HCT116 (cell line): ENCODE measurements around the gene TMEM203. TPM values are rescaled to one million over a fixed set of nuclear protein-coding genes. Genes with fewer than 3 reads are reported as not detected.

Source experiments
- ATAC-seq: fragments of 200-7000 bp; cut with Tn5 transposase; 2 replicates; pipeline ENCODE4 v1.9.1; 2020; ENCODE audit warnings: mild to moderate bottlenecking, moderate library complexity
- BruUV-seq: library from RNA; stranded (reverse); fragments of 400-500 nt; replicated peaks from 2 replicates; lab custom pipeline; 2021; lab: Mats Ljungman, UMichigan
- CTCF ChIA-PET: fragments of 300-600 bp; sonication (Branson Sonifier 250); formaldehyde crosslinking; loops from one replicate; lab custom pipeline; 2021; ENCODE audit warnings: antibody characterized with exemption; lab: Charles Lee
- POLR2A ChIA-PET: fragments of 300-600, 350-600 bp; sonication (Branson Sonifier 250); formaldehyde crosslinking; loops from one replicate; lab custom pipeline; 2021; ENCODE audit warnings: antibody characterized with exemption; lab: Charles Lee
- RAD21 ChIA-PET, 2 experiments: fragments of 300-600 bp; sonication (Branson Sonifier 250); formaldehyde crosslinking; loops; one replicate each; lab custom pipeline; 2023; ENCODE audit warnings: low total read pairs in 2 of 2; ENCODE audit not compliant: uncharacterized antibody in 2 of 2, unreplicated experiment in 2 of 2, low non-redundant PET in 1 of 2; lab: Charles Lee
- DNase-seq: peaks from one replicate; pipeline ENCODE4 v3.0.0-alpha.2; 2010; ENCODE audit warnings: low read depth, low spot score
- H2AFZ ChIP-seq: fragments of 200-600 bp; shearing (Covaris generic), sonication (generic); 2 replicates; pipeline ENCODE4 v1.6.1; 2017; ENCODE audit warnings: low read depth, mixed run types, mixed read lengths, antibody characterized with exemption, low read length; ENCODE audit not compliant: poor library complexity, severe bottlenecking
- H3K27ac ChIP-seq: 2 replicates; pipeline ENCODE4 v1.5.1; 2012; ENCODE audit warnings: low read depth, low read length
- H3K27me3 ChIP-seq: fragments of 200-600 bp; sonication (generic); 2 replicates; pipeline ENCODE4 v1.6.1; 2016; ENCODE audit warnings: mixed run types, low read length, mixed read lengths; ENCODE audit not compliant: insufficient read depth
- H3K36me3 ChIP-seq, 2 experiments: fragments of 200-500 bp in 1 of 2; fragments of 200-600 bp in 1 of 2; sonication (Bioruptor generic) in 1 of 2; sonication (generic) in 1 of 2; 2 replicates each; pipeline versions ENCODE4 v1.5.1 to v1.6.1; 2014 to 2016; ENCODE audit warnings: low read length in 2 of 2, inconsistent platforms in 1 of 2, mixed read lengths in 1 of 2, mixed run types in 1 of 2; ENCODE audit not compliant: insufficient read depth in 2 of 2, control insufficient read depth in 1 of 2
- H3K4me1 ChIP-seq, 2 experiments: fragments of 200-600 bp in 1 of 2; sonication (generic) in 1 of 2; 2 replicates each; pipeline versions ENCODE4 v1.5.1 to v1.6.1; 2012 to 2017; ENCODE audit warnings: low read length in 2 of 2, inconsistent platforms in 1 of 2, mild to moderate bottlenecking in 1 of 2, mixed read lengths in 1 of 2, mixed run types in 1 of 2, moderate library complexity in 1 of 2; ENCODE audit not compliant: insufficient read depth in 2 of 2, control insufficient read depth in 1 of 2
- H3K4me2 ChIP-seq: fragments of 200-600 bp; sonication (generic); 2 replicates; pipeline ENCODE4 v1.6.1; 2017; ENCODE audit warnings: mixed run types, low read length, mixed read lengths
- H3K4me3 ChIP-seq, 2 experiments: fragments of 200-600 bp in 1 of 2; sonication (generic) in 1 of 2; replicated peaks in 1 of 2; 2 replicates each; pipeline ENCODE4 v1.5.1; 2011 to 2016; ENCODE audit warnings: low read length in 2 of 2, control low read depth in 1 of 2, low read depth in 1 of 2, mild to moderate bottlenecking in 1 of 2, mixed read lengths in 1 of 2, mixed run types in 1 of 2
- H3K79me2 ChIP-seq: fragments of 200-600 bp; sonication (generic); 2 replicates; pipeline ENCODE4 v1.6.1; 2017; ENCODE audit warnings: mild to moderate bottlenecking, mixed run types, low read length, moderate library complexity, mixed read lengths; ENCODE audit not compliant: insufficient read depth
- H3K9ac ChIP-seq: fragments of 200-600 bp; sonication (generic); 2 replicates; pipeline ENCODE4 v1.6.1; 2016; ENCODE audit warnings: low read length, mixed read lengths
- H3K9me2 ChIP-seq: fragments of 200-600 bp; sonication (generic), shearing (Covaris generic); 2 replicates; pipeline ENCODE4 v1.6.1; 2017; ENCODE audit warnings: mixed run types, mild to moderate bottlenecking, moderate library complexity; ENCODE audit not compliant: insufficient read depth
- H3K9me3 ChIP-seq, 2 experiments: fragments of 200-500 bp in 1 of 2; fragments of 200-600 bp in 1 of 2; sonication (Bioruptor generic) in 1 of 2; sonication (generic) in 1 of 2; 2 replicates each; pipeline ENCODE4 v1.6.1; 2014 to 2017; ENCODE audit warnings: low read length in 2 of 2, mixed read lengths in 2 of 2, inconsistent platforms in 1 of 2, low read depth in 1 of 2, mild to moderate bottlenecking in 1 of 2, mixed run types in 1 of 2, moderate library complexity in 1 of 2; ENCODE audit not compliant: control insufficient read depth in 1 of 2, insufficient read depth in 1 of 2
- H4K20me1 ChIP-seq: fragments of 200-600 bp; sonication (generic), shearing (Covaris generic); 2 replicates; pipeline ENCODE4 v1.6.1; 2017; ENCODE audit warnings: mixed run types, mild to moderate bottlenecking, moderate library complexity; ENCODE audit not compliant: insufficient read depth
- CBX3 ChIP-seq: IDR thresholded peaks from 2 replicates; pipeline ENCODE4 v1.6.1; 2012; ENCODE audit warnings: low read depth
- EGR1 ChIP-seq: IDR thresholded peaks from 2 replicates; pipeline ENCODE4 v1.6.1; 2012; ENCODE audit warnings: low read depth
- EZH2phosphoT487 ChIP-seq: fragments of 200-600 bp; IDR thresholded peaks from 2 replicates; pipeline ENCODE4 v1.6.1; 2018; ENCODE audit warnings: antibody characterized with exemption, borderline replicate concordance
- FOSL1 ChIP-seq: IDR thresholded peaks from 2 replicates; pipeline ENCODE4 v1.6.1; 2012; ENCODE audit warnings: low read depth
- POLR2A ChIP-seq: IDR thresholded peaks from 2 replicates; pipeline ENCODE4 v1.7.0; 2011; ENCODE audit warnings: borderline replicate concordance; ENCODE audit not compliant: insufficient read depth, insufficient read length; ENCODE audit errors: extremely low read depth
- POLR2AphosphoS5 ChIP-seq: IDR thresholded peaks from 2 replicates; pipeline ENCODE4 v1.6.1; 2011; ENCODE audit warnings: mild to moderate bottlenecking, low read depth, low read length, moderate library complexity
- SRF ChIP-seq: IDR thresholded peaks from 2 replicates; pipeline ENCODE4 v1.6.1; 2012; ENCODE audit warnings: low read depth
- TCF7L2 ChIP-seq: IDR thresholded peaks from 2 replicates; pipeline ENCODE4 v1.7.0; 2011; ENCODE audit warnings: borderline replicate concordance, inconsistent platforms; ENCODE audit not compliant: insufficient read depth, insufficient read length; ENCODE audit errors: extremely low read depth
- ZFX ChIP-seq: fragments of 450-650 bp; IDR thresholded peaks from 2 replicates; pipeline ENCODE4 v1.6.1; 2017
- ZNF274 ChIP-seq: fragments of 200-500 bp; sonication (Bioruptor generic); IDR thresholded peaks from 2 replicates; pipeline ENCODE4 v1.6.1; 2014; ENCODE audit warnings: mild to moderate bottlenecking, low read depth, low read length, inconsistent platforms
- intact Hi-C: fragments of 100-400 bp; cut with micrococcal nuclease; formaldehyde crosslinking; loops from 2 replicates; pipeline ENCODE4 v1.10.0; 2022
- total RNA-seq: library from RNA; stranded (reverse); gene quantifications from one replicate; pipeline ENCODE4 v1.2.1, GENCODE V29; 2021; ENCODE audit not compliant: unreplicated experiment
- TF ChIP-seq, protein P1 (sequence below), 3 experiments: fragments of 200-600 bp in 1 of 3; sonication (generic) in 1 of 3; IDR thresholded peaks in 2 of 3; conservative IDR thresholded peaks in 1 of 3; 2 replicates each; pipeline ENCODE4 v1.5.1; 2012 to 2017; ENCODE audit warnings: low read depth in 2 of 3, low read length in 2 of 3, antibody characterized with exemption in 1 of 3, borderline replicate concordance in 1 of 3, control low read depth in 1 of 3, mild to moderate bottlenecking in 1 of 3, mixed read lengths in 1 of 3, mixed run types in 1 of 3, moderate library complexity in 1 of 3; ENCODE audit not compliant: insufficient read depth in 1 of 3
- TF ChIP-seq, protein P2 (sequence below): IDR thresholded peaks from 2 replicates; pipeline ENCODE4 v1.6.1; 2012; ENCODE audit warnings: low read depth
- TF ChIP-seq, protein P3 (sequence below): IDR thresholded peaks from 2 replicates; pipeline ENCODE4 v1.6.1; 2012

The TMEM203 gene
- total RNA-seq, 1 experiment from 2014 or later, result 45.0 TPM

DNA sequence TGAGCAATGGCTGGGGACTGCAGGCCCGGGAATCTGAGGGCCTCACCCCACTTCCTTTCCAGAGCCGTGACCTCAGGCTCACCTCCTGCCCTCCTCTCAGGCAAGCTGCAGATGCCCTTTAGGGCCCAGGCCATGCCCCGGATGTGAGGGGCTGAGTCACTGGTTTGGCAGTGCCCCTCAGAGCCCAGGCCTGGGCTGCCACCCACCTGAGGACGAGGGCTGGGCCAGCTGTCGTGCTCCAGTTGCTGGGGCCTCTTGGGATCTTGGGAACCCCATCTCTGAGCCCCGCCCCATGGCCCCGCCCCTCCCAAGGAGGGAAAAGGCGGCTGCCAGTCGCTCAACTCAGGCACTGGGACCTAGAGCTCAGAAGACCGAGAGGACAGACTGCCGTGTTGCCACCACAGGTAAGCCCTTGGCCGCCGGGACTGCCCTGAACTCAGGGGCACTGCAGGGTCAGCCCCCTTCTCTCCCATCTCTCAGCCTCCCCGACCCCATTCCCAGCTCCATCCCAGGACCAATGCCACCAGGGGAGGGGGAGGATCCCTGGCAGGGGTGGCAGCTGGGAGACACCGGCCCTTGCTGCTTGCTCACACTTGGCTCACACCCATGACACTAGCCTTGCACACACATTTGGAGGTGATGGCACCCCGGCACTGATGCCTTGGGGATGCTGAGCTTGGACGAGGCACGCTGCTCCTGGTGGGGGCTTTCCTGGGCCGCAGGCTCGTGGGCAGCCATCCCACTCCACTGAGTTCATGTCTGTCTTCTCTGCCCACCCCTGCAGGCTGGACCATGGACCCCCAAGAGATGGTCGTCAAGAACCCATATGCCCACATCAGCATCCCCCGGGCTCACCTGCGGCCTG lies 19.6 kb upstream of the TMEM203 start, which contains the start of gene CYSRT1:
TSS of gene CYSRT1 (plus strand) at position 345 of the 865 bp plus-strand sequence. CDS start at position 793, 448 bp downstream.
- Histone ChIP-seq H3K36me3 (no peaks in the 10 kb centered on the region), H2AFZ (no peak within 1 kb of the TSS), H3K4me2 (peak within 1 kb of the TSS; percentile 99), H3K9me3 (no peaks in the 10 kb centered on the region), H3K27ac (peak within 1 kb of the TSS; percentile 88), H4K20me1 (no peaks in the 10 kb centered on the region), H3K4me3 (peak within 1 kb of the TSS; percentile 82 to 99), H3K4me1 (peaks cover 44 to 71% of the 10 kb centered on the region in 2 experiments), H3K9me2 (no peaks in the 10 kb centered on the region), H3K79me2 (no peaks in the 10 kb centered on the region), H3K27me3 (no peaks in the 10 kb centered on the region), H3K9ac (peak within 1 kb of the TSS; percentile 97)
- DNase-seq (no peak), ATAC-seq (no peak)
- POLR2A ChIA-PET, result interaction anchor here (0.6 to 1.4 kb wide), 4 partner anchors 8 to 62 kb away, joined by 3 to 6 read pairs (median 4); a partner anchor contains a TSS
- BruUV-seq, result TSS peak; percentile 53
- RAD21 ChIA-PET, result interaction anchor here in 1 of 2 experiments (0.6 kb wide), 1 partner anchor 94 kb away, joined by 3 read pairs; no protein-coding TSS in a partner anchor
- intact Hi-C loops, result loop anchor here (5.0 to 10.0 kb wide), 3 partner anchors 38 to 440 kb away; partner anchors contain the start of genes ANAPC2, NPDC1 and SSNA1
- TF ChIP-seq, protein P1, sequence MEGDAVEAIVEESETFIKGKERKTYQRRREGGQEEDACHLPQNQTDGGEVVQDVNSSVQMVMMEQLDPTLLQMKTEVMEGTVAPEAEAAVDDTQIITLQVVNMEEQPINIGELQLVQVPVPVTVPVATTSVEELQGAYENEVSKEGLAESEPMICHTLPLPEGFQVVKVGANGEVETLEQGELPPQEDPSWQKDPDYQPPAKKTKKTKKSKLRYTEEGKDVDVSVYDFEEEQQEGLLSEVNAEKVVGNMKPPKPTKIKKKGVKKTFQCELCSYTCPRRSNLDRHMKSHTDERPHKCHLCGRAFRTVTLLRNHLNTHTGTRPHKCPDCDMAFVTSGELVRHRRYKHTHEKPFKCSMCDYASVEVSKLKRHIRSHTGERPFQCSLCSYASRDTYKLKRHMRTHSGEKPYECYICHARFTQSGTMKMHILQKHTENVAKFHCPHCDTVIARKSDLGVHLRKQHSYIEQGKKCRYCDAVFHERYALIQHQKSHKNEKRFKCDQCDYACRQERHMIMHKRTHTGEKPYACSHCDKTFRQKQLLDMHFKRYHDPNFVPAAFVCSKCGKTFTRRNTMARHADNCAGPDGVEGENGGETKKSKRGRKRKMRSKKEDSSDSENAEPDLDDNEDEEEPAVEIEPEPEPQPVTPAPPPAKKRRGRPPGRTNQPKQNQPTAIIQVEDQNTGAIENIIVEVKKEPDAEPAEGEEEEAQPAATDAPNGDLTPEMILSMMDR (IDR thresholded peaks at IDR 0.05 in 2 of 3, conservative IDR thresholded peaks at IDR 0.05 in 1 of 3; ENCODE audit: borderline replicate concordance in 1 of 3, insufficient read depth in 1 of 3, low read depth in 2 of 3, low read length in 2 of 3), result no peak
- TF ChIP-seq FOSL1 (no peak), EGR1 (no peak), CBX3 (no peak), POLR2AphosphoS5 (no peak), ZNF274 (no peak), TCF7L2 (no peak), EZH2phosphoT487 (no peak), POLR2A (no peak), ZFX (no peak), SRF (no peak)
- TF ChIP-seq, protein P2, sequence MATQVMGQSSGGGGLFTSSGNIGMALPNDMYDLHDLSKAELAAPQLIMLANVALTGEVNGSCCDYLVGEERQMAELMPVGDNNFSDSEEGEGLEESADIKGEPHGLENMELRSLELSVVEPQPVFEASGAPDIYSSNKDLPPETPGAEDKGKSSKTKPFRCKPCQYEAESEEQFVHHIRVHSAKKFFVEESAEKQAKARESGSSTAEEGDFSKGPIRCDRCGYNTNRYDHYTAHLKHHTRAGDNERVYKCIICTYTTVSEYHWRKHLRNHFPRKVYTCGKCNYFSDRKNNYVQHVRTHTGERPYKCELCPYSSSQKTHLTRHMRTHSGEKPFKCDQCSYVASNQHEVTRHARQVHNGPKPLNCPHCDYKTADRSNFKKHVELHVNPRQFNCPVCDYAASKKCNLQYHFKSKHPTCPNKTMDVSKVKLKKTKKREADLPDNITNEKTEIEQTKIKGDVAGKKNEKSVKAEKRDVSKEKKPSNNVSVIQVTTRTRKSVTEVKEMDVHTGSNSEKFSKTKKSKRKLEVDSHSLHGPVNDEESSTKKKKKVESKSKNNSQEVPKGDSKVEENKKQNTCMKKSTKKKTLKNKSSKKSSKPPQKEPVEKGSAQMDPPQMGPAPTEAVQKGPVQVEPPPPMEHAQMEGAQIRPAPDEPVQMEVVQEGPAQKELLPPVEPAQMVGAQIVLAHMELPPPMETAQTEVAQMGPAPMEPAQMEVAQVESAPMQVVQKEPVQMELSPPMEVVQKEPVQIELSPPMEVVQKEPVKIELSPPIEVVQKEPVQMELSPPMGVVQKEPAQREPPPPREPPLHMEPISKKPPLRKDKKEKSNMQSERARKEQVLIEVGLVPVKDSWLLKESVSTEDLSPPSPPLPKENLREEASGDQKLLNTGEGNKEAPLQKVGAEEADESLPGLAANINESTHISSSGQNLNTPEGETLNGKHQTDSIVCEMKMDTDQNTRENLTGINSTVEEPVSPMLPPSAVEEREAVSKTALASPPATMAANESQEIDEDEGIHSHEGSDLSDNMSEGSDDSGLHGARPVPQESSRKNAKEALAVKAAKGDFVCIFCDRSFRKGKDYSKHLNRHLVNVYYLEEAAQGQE, result no peak
- TF ChIP-seq, protein P3, sequence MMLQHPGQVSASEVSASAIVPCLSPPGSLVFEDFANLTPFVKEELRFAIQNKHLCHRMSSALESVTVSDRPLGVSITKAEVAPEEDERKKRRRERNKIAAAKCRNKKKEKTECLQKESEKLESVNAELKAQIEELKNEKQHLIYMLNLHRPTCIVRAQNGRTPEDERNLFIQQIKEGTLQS, result no peak
- CTCF ChIA-PET, result interaction anchor here (1.0 to 4.7 kb wide), 5 partner anchors 12 to 178 kb away, joined by 3 to 43 read pairs (median 8); partner anchors contain the start of genes ANAPC2, NPDC1 and SSNA1
